Measurements from ENCODE around the gene APIP. TPM values are rescaled to one million over a fixed set of nuclear protein-coding genes. Genes with fewer than 3 reads are reported as not detected.
"Not testable (repeated sequence)": the region's sequence is repeated elsewhere in the genome, so short reads cannot be mapped to it uniquely, and the experiment has no call there.

The APIP gene
- total RNA-seq, 1 donor from 2014 or later: 25.5 TPM

DNA sequence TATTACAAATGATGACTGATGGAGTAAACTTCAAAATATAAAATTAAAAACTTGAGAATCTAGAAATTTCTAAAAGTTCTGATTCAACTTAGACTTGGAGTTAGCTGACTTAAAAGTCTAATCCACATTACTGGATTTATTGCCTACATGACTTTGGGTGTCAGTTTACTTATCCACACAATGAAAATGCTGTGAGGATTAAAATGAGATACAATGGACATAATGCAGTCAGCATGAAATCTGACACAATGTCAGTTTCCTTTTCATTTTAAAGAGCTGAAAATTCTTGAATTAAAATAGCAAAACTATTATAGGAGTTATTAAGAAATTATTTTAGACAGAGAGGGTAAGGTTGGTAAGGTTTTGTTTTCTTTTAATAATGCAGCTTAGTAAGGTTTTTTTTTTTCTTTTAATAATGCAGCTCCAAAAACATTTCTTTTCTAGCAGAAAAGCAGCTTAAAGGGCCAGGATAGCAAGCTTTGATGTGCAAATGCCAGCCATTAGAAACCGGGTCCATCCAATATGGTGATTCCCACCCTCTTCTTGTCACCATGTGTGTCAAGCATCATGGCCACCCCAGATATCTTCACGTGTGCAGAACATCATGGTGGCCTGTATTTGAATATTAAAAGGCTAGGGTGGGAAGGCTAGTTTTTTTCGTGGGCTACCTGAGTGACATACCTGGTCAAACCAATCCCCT is 18.9 kb downstream of the APIP start:
- DNase-seq (no peak), ATAC-seq (no peak)
- intact Hi-C loops (cut with micrococcal nuclease): no loop called here

DNA sequence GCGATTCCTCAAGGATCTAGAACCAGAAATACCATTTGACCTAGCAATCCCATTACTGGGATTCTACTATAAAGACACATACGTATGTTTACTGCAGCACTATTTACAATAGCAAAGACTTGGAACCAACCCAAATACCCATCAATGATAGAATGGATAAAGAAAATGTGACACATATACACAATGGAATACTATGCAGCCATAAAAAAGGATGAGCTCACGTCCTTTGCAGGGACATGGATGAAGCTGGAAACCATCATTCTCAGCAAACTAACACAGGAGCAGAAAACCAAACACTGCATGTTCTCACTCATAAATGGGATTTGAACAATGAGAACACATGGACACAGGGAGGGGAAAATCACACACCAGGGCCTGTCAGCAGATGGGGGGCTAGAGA is 20.0 kb downstream of the APIP start:
- DNase-seq; intact Hi-C loops (cut with micrococcal nuclease); ATAC-seq: not testable (repeated sequence)

DNA sequence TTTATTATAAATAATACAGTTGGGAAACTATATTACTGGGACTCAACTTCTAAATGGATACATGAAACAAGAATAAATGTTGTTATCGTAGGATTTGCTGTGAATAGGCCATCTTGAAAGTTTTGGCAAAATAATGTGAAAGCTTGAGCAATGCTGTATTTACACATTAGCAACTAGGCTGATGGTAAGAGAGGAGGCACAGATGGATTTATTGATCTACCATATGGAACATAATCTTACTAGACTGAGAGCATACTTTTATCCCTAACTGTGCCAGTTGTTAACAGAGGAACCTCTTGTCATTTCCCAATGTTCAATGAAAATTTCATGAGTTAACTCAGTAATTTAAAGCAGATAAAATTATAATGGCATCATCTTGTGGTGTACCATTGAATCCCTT is 22.8 kb downstream of the APIP start:
- intact Hi-C loops (cut with micrococcal nuclease): no loop called here
- ATAC-seq (no peak), DNase-seq (no peak)

DNA sequence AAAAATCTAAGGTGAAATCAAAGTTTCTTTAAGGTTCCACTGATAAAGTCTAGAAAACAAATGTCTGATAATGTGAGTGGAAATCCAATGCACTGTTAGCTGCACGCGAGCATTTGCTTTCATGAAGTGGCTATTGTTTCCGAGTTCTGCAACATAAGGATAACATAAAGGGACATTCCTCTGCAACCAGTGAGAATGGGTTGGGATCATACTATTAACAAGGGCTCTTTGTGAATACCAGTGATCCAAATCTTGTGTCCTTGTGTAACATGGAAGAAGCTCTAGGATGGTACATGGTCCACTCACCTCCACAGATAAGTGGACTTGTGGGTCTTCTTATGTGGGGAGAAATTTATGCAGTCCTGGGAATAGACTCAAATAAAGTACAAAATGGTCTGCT is 24.6 kb downstream of the APIP start:
- DNase-seq (no peak), ATAC-seq (no peak)
- intact Hi-C loops (cut with micrococcal nuclease): loop anchor here (2.0 kb wide), 1 partner anchor 305 kb away; no protein-coding TSS in a partner anchor

DNA sequence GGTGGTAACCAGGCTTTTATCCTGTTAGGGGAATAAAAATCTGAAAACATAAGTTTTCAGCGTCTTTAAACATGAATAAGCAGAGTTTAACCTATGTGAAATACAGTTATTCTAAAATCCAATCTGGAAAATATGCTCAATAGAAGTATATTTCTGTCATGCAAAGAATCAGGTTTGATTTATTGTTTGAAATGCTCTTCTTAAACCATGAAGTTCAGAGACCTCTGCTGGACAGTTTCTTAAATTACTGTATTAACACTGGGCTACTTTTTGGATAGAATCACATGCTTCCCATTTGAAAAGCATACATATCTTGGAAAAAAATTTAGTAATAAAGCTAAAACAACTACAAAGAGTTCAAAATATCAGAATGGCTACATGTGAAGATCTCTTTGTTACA is 25.4 kb downstream of the APIP start:
- intact Hi-C loops (cut with micrococcal nuclease): loop anchor here (2.0 kb wide), 1 partner anchor 304 kb away; no protein-coding TSS in a partner anchor
- no peak for DNase-seq
- no peak for ATAC-seq

DNA sequence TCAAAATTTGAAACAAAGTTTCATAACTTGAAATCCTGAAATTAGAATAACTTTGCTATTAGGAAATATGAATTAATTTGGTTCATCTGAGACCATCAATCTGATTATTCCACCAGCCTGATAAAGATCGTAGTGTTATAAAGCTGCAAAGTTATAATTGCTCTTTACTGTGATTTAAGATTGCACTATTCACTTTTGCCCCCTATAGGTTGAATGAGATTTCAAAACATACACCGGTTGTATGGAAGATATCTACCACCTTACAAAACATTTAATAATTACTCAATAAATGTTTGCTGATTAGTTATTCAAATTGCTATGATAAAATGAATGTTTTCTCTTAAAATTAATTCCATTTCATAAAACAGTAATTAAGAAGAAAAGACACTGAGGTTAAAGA is 26.1 kb downstream of the APIP start:
- intact Hi-C loops (cut with micrococcal nuclease): loop anchor here (2.0 kb wide), 1 partner anchor 303 kb away; no protein-coding TSS in a partner anchor
- no peak for DNase-seq
- no peak for ATAC-seq

DNA sequence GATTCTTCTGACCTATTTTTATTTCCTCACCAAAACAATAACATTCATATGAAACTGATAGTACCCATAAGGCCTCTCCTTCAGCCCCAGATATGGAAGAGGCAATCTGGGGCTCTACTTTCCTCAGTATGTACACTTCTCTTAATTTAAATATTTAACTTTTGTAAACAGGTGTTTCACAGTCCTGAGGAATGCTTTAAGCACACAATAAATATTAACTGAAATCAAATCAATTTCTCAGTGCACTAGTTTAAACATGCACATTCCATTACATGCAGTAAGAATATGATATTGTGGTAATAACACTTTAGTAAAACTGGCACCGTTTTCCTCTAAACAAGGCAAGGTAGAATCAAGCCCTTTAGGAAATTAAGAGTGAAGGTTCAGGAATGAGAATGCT is 28.9 kb downstream of the APIP start:
- no peak for ATAC-seq
- DNase-seq: no peak
- intact Hi-C loops (cut with micrococcal nuclease): no loop called here

DNA sequence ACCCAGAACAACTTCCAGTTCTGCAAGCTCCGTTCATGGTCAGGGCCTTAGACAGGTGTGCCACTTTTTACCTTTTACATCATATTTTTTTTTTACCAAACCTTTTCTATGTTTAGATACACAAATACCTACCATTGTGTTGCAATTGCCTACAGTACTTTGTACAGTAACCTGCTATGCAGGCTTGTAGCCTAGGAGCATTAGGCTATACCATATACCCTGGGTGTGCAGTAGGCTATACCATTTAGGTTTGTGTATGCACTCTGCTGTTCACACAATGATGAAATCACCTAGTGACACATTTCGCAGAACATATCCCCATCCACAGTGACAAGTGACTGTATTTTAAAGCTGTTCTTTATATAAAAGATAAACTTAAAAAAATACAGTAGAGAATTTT is 29.6 kb downstream of the APIP start:
- intact Hi-C loops (cut with micrococcal nuclease): no loop called here
- ATAC-seq (no peak), DNase-seq (no peak)

DNA sequence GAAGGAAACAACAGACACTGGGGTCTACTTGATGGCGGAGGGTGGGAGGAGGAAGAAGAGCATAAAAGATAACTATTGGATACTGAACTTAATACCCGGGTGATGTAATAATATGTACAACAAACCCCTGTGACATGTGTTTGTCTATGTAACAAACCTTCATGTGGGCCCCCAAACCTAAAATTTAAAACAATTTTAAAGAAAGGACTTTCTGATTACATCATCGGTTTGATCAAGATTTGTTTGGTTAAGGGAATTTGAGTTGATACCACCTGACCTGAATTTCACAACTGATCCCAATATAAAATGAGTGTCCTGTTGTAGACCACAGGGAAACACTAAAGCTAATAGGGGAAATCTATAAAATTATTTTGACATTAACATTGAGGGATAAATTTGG is 34.3 kb downstream of the APIP start:
- intact Hi-C loops (cut with micrococcal nuclease): no loop called here
- DNase-seq (no peak), ATAC-seq (no peak)

DNA sequence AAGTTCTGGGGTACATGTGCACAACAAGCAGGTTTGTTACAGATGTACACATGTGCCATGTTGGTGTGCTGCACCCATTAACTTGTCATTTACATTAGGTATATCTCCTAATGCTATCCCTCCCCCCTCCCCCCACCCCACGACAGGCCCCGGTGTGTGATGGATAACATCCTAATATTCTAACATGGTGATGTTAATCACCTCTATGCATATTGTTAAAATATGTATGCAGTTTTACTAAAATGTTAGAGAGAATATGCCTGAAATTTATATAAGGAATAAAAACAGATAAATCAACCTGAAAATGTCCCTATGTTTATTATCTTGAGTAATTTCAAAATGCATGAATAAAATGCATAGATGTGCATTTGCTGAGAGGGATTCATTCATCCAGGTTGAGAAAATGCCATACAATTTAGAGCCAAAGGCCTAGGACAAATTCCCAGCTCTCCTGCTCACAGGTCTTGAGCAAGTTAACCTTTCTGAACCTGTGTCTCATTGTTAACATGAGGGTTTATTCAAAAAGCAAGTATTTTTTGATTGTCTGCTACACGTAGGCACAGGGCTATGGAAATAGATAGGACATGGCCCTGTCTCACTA is 38.7 kb downstream of the APIP start:
- DNase-seq (no peak), ATAC-seq (no peak)
- intact Hi-C loops (cut with micrococcal nuclease): no loop called here

DNA sequence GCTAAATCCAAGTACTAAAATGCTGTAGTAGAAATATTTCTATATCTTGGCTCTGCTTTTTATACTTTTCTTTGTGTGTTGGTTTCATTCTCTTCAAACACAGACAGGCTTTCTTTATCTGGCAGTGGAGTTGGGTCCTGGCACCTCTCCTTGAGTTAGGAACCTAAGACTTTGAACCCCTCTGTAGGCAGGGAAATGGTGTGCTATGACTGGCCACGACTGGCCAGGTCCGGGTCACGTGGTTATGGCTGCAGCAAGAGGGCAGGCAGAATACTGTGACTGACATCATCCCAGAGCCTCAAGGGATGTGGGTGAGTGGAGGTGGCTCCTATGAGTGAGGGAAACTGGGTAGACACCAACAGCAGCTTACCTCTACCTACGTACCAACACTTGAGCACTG is 42.0 kb downstream of the APIP start:
- intact Hi-C loops (cut with micrococcal nuclease): no loop called here
- no peak for DNase-seq

DNA sequence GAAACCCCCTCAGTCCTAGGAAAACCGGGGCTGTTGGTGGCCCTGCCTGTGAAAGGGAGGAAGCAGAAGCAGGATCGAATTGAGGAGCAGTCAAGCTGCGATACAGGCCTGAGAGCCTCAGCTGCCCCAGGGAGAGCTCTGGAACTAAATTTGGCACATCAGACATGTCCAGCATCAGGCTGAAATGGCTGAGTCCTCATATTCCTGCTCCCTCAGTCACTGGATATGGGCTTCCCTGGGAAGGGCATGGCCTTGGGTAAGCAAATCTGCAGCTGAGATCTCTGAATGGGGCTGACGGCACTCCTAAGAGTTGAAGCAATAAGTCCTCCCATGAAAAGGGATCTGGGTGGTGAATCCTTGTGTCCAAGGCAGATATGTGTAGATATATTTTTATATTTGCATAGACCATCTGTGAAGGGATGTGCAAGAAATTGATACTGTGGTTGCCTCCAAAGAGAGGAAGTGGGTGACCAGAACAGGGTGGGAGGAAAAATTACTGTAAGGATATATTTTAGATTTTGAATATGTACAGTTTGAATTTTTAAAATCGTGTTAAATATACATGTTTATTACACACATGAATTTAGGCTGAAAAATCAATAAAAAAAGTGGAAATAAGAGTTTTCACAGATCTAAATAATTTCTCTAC is 45.5 kb downstream of the APIP start:
- DNase-seq (no peak), ATAC-seq (no peak)
- intact Hi-C loops (cut with micrococcal nuclease): no loop called here

More for the DNA sequence above, 42.0 kb downstream of the APIP start:
- ATAC-seq: no peak

DNA sequence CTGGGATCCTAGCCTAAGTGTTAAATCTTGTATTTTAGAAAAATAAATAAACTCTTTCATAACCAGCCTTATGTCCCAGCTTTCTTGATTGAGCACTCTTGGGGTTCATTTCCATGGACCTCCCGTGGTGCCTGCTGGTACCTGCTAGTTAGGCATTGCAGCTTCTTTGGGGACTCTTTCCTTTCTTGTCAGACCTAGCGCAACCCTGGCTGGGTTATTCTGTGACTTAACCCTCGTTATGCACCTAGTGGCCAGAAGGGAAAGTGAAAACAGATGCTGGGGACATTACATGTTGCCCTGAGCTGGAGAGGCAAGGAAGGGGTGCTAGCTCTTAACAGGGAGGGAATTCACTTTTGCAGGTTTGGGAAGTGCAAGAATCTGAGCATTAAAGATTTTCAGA is 46.8 kb downstream of the APIP start:
- intact Hi-C loops (cut with micrococcal nuclease): no loop called here
- DNase-seq (no peak), ATAC-seq (no peak)

DNA sequence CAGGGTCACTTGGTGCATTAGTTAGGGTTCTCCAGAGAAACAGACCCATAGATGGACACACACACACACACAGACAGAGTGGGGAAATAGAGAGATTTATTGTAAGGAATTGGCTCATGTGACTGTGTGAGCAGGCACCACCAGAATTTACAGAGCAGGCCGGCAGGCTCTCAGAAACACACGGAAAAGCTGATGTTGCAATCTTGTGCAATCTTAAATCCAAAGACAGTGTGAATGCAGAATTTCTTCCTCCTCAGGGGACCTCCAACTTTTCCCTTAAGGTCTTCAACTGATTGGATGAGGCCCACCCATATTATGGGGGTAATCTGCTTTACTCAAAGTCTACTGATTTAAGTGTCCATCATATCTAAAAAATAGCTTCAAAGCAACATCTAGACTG is 49.8 kb downstream of the APIP start:
- DNase-seq (no peak), ATAC-seq (no peak)
- intact Hi-C loops (cut with micrococcal nuclease): no loop called here

DNA sequence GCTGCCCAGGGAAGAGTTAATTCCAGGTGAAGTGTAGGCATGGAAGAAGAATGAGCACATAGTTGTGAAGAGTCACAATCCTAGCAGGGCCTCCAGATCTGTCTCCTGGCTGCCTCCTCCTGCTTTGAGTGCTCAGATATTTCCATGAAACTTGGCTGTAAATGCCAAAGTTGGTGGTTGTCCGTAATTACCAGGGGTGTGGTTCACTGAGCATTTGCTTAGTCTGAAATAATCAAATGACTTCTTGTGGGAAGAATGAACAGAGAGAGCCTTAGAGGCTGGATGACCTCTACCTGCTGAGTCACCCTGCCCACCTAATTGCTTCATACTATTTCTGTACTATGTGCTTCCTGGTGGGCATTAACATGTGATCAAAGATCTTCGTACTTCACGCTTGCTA is 50.9 kb downstream of the APIP start:
- no peak for DNase-seq
- no peak for ATAC-seq
- intact Hi-C loops (cut with micrococcal nuclease): no loop called here

DNA sequence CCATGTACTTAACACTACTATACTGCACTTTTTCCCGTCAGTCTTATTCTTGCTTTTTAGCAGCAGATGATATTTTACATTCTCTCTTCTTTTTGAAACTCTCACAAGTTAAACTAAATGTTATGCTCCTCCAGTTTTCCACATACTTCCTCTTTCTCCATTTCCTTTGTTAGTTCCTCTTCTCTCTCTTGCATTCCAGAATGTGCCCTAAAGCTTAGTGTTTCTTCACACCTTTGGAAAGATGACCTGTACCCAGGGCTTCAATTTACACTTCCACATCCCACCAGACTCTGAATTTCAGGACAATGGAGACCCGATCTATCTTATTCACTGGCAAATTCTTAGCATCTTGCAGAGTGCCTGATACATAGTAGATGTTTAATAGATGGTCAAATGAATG is 51.8 kb downstream of the APIP start:
- no peak for DNase-seq
- intact Hi-C loops (cut with micrococcal nuclease): no loop called here
- no peak for ATAC-seq

DNA sequence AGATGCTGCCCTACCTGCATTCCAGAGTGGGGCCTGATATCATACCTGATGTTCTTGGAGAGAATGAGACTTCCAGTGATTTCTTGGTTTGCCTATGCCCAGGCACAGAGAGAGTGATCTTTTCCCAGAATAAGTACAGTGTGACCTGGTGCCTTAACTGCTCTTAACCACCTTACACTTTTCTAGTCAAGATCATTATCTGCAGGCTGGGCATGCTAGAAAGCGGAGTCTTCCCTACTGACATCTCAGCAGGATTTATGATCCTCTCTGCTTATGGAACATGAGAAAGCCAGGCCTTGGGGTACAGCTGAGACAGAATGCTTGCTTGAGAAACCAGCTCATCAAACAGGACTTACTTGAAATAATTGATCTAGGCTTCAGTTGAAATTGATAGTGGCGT is 53.1 kb downstream of the APIP start:
- ATAC-seq (no peak), DNase-seq (no peak)
- intact Hi-C loops (cut with micrococcal nuclease): no loop called here

DNA sequence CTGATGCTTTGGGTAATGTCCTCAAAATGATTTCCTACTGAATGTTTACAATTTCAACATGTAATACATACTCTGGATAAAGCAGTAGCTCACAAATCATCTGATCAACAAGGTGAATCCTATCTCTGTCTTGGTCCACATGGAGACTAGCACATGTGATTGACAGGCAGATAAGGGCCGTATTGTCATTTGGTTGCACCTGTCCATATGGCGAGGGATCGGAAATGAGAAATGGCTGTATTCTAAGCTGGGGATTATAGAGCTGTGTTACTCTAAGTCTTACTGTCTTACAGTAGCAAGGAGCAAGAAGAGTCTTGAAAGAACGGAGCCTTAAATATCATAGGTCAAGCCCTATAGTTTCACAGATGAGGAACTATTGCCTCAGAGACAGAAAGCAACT is 55.7 kb downstream of the APIP start:
- DNase-seq (no peak), ATAC-seq (no peak)
- intact Hi-C loops (cut with micrococcal nuclease): no loop called here

DNA sequence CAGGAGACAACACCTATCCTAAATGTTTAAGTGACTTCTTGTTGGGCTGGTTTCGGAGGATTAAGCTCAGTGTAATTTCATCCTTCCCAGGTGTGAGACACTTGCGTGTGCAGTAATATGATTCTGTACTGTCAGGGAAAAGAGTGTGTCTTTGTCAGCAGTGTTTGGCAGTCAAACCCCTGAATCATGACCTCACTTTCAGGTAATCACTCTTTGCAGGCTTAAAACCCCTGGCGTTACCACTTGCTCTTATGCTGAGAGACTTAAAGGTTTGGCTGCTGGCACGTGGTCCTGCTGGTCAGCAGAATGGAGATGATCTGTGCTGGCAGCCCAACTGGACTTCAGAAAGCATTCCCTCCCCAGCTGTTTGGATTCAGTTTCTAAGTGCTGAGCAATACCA is 56.1 kb downstream of the APIP start:
- no peak for ATAC-seq
- DNase-seq: no peak
- intact Hi-C loops (cut with micrococcal nuclease): no loop called here

DNA sequence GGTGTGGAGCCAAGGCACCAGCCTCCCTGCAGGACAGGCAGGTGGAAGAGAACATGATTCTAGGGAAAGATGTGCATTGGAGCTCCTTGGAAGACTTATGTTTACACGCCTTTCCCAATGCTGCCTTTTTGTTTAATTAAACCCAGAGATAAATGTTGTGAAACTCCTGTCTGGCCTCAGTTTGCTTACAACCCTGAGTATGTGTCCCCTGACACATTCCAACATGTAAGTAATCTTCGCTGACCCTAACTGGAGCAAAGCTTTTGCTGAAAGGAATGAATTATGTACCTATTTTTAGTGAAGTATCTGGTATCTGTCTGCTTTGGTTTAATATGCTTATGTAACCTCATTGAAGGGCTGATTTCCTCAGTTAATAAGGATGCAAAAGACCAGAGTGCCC is 56.7 kb downstream of the APIP start:
- ATAC-seq: no peak
- DNase-seq: no peak

DNA sequence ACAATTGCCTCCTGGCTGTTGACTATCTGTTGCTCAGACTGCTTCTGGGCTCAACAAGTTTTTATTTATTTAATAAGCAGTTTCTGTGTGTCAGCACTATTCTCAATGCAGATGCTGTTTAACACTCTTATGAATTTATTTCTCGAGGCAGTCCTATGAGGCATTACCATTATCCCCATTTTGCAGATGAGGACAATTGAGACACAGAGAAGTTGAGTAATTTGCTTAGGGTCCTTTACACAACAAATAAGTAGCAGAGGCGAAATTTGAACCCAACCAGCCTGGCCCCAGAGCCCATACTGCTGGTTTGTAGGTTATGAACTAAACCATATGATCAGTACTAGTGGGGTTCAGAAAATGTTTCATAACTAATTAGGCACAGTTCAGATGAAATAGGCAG is 58.7 kb downstream of the APIP start:
- ATAC-seq (no peak), DNase-seq (no peak)
- intact Hi-C loops (cut with micrococcal nuclease): no loop called here

More for the DNA sequence above, 56.7 kb downstream of the APIP start:
- intact Hi-C loops (cut with micrococcal nuclease): no loop called here
